DOHH2 (cell line): ENCODE results near the gene KBTBD12.

ENCODE experiments used
- EZH2phosphoT487 ChIP-seq: fragments of 200-600 bp; sonication (generic); IDR thresholded peaks from 2 replicates; pipeline ENCODE4 v1.6.1; 2017; ENCODE audit warnings: borderline replicate concordance, mild to moderate bottlenecking, antibody characterized with exemption, low read length, moderate library complexity, mixed read lengths
- TF ChIP-seq, protein P1 (sequence below): fragments of 200-600 bp; sonication (generic); IDR thresholded peaks from one replicate; pipeline ENCODE4 v1.5.1; 2014; ENCODE audit warnings: antibody characterized with exemption, mild to moderate bottlenecking, low read depth, low read length; ENCODE audit not compliant: poor library complexity, severe bottlenecking

- TF ChIP-seq, protein P1, sequence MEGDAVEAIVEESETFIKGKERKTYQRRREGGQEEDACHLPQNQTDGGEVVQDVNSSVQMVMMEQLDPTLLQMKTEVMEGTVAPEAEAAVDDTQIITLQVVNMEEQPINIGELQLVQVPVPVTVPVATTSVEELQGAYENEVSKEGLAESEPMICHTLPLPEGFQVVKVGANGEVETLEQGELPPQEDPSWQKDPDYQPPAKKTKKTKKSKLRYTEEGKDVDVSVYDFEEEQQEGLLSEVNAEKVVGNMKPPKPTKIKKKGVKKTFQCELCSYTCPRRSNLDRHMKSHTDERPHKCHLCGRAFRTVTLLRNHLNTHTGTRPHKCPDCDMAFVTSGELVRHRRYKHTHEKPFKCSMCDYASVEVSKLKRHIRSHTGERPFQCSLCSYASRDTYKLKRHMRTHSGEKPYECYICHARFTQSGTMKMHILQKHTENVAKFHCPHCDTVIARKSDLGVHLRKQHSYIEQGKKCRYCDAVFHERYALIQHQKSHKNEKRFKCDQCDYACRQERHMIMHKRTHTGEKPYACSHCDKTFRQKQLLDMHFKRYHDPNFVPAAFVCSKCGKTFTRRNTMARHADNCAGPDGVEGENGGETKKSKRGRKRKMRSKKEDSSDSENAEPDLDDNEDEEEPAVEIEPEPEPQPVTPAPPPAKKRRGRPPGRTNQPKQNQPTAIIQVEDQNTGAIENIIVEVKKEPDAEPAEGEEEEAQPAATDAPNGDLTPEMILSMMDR, result no peak
- no peak for TF ChIP-seq EZH2phosphoT487
Measured at GRCh38 chr3:127988770-127989557, 73.9 kb downstream of the KBTBD12 start.
